Endothelial cell of umbilical vein (primary cell): ENCODE results near the gene TBC1D5. TPM values are rescaled to one million over a fixed set of nuclear protein-coding genes. Genes with fewer than 3 reads are reported as not detected.

Source experiments
- BruUV-seq: library from RNA; stranded (reverse); fragments of 400-500 nt; replicated peaks from 2 replicates; lab custom pipeline; 2021; lab: Mats Ljungman, UMichigan
- CTCF ChIA-PET: fragments of 300-600, 350-600 bp; sonication (Branson Sonifier 250); formaldehyde crosslinking; loops from one replicate; lab custom pipeline; 2021; ENCODE audit warnings: antibody characterized with exemption, inconsistent platforms; lab: Charles Lee
- POLR2A ChIA-PET: fragments of 300-600, 350-600 bp; sonication (Branson Sonifier 250); formaldehyde crosslinking; loops from one replicate; lab custom pipeline; 2021; ENCODE audit warnings: antibody characterized with exemption, inconsistent platforms; lab: Charles Lee
- DNase-seq: peaks from one replicate; pipeline ENCODE4 v3.0.0-alpha.2; 2011; ENCODE audit warnings: low read depth, low spot score
- FAIRE-seq: peaks from 2 replicates; lab custom pipeline; 2011; peaks lifted over from hg19 to GRCh38; lab: Jason Lieb, UNC
- H2AFZ ChIP-seq: 2 replicates; pipeline ENCODE4 v1.6.0; 2012; ENCODE audit warnings: low read depth, low read length, control low read depth, inconsistent platforms
- H3K27ac ChIP-seq: 2 replicates; pipeline ENCODE4 v1.5.1; 2011; ENCODE audit warnings: low read depth, mild to moderate bottlenecking, control low read depth, low read length, moderate library complexity; ENCODE audit not compliant: insufficient read depth
- H3K27me3 ChIP-seq, 2 experiments: 2 replicates each; pipeline versions ENCODE4 v1.6.0 to v1.6.1; 2011; ENCODE audit warnings: low read length in 2 of 2, mixed read lengths in 1 of 2; ENCODE audit not compliant: control insufficient read depth in 2 of 2, insufficient read depth in 2 of 2
- H3K36me3 ChIP-seq, 2 experiments: 2 replicates in 1 of 2; 3 replicates in 1 of 2; pipeline ENCODE4 v1.5.1; 2011; ENCODE audit warnings: low read length in 2 of 2, mild to moderate bottlenecking in 1 of 2, moderate library complexity in 1 of 2; ENCODE audit not compliant: control insufficient read depth in 2 of 2, insufficient read depth in 2 of 2; ENCODE audit errors: extremely low read depth in 1 of 2
- H3K4me1 ChIP-seq: 3 replicates; pipeline ENCODE4 v1.5.1; 2011; ENCODE audit warnings: mild to moderate bottlenecking, low read length; ENCODE audit not compliant: control insufficient read depth, insufficient read depth; ENCODE audit errors: extremely low read depth
- H3K4me2 ChIP-seq: 2 replicates; pipeline ENCODE4 v1.6.1; 2011; ENCODE audit warnings: low read length, control low read depth, mixed read lengths; ENCODE audit not compliant: insufficient read depth
- H3K4me3 ChIP-seq, 3 experiments: fragments of 200-600 bp in 1 of 3; sonication (generic), shearing (Covaris generic) in 1 of 3; replicated peaks in 1 of 3; 2 replicates each; pipeline ENCODE4 v1.5.1; 2011 to 2016; ENCODE audit warnings: control low read depth in 3 of 3, low read length in 3 of 3, mild to moderate bottlenecking in 2 of 3, inconsistent platforms in 1 of 3, low read depth in 1 of 3, moderate library complexity in 1 of 3; ENCODE audit not compliant: insufficient read depth in 1 of 3
- H3K79me2 ChIP-seq: 2 replicates; pipeline ENCODE4 v1.6.0; 2012; ENCODE audit warnings: low read length, inconsistent platforms; ENCODE audit not compliant: control insufficient read depth, insufficient read depth
- H3K9ac ChIP-seq: replicated peaks from 2 replicates; pipeline ENCODE3; 2011; ENCODE audit warnings: low read length, control low read depth; ENCODE audit not compliant: insufficient read depth; ENCODE audit errors: extremely low read depth
- H3K9me1 ChIP-seq: replicated peaks from 3 replicates; pipeline ENCODE4 v1.6.0; 2011; ENCODE audit warnings: mild to moderate bottlenecking, low read length; ENCODE audit not compliant: control insufficient read depth, insufficient read depth; ENCODE audit errors: extremely low read depth
- H3K9me3 ChIP-seq: replicated peaks from 2 replicates; pipeline ENCODE4 v1.5.1; 2012; ENCODE audit warnings: low read length, inconsistent platforms; ENCODE audit not compliant: control insufficient read depth, insufficient read depth
- H4K20me1 ChIP-seq: replicated peaks from 2 replicates; pipeline ENCODE3; 2011; ENCODE audit warnings: mild to moderate bottlenecking, low read length; ENCODE audit not compliant: control insufficient read depth, insufficient read depth; ENCODE audit errors: extremely low read depth
- EZH2 ChIP-seq: IDR thresholded peaks from 2 replicates; pipeline ENCODE4 v1.6.1; 2012; ENCODE audit warnings: borderline replicate concordance, low read depth, mild to moderate bottlenecking, moderate library complexity, low read length, inconsistent platforms; ENCODE audit not compliant: severe bottlenecking
- FOS ChIP-seq: IDR thresholded peaks from 2 replicates; pipeline ENCODE4 v1.6.1; 2011; ENCODE audit warnings: mild to moderate bottlenecking, low read length, moderate library complexity, borderline replicate concordance; ENCODE audit not compliant: insufficient read depth
- GATA2 ChIP-seq: IDR thresholded peaks from 2 replicates; pipeline ENCODE4 v1.7.0; 2011; ENCODE audit warnings: low read depth, mild to moderate bottlenecking, moderate library complexity, mixed read lengths, low read length; ENCODE audit not compliant: insufficient read length, insufficient read depth
- JUN ChIP-seq: IDR thresholded peaks from 2 replicates; pipeline ENCODE4 v1.6.1; 2011; ENCODE audit warnings: borderline replicate concordance, low read depth; ENCODE audit not compliant: insufficient read length, insufficient read depth
- MYC ChIP-seq: IDR thresholded peaks from one replicate; pipeline ENCODE4 v1.6.1; 2011; ENCODE audit warnings: mild to moderate bottlenecking, low read depth, low read length
- POLR2A ChIP-seq: IDR thresholded peaks from 2 replicates; pipeline ENCODE4 v1.6.1; 2012; ENCODE audit warnings: low read depth, mild to moderate bottlenecking, control low read depth, low read length
- POLR2AphosphoS5 ChIP-seq: IDR thresholded peaks from 2 replicates; pipeline ENCODE4 v1.6.1; 2012; ENCODE audit warnings: low read depth, mild to moderate bottlenecking, control low read depth, low read length, moderate library complexity; ENCODE audit not compliant: insufficient read depth
- dilution Hi-C: fragments of 300-500 bp; cut with MboI; formaldehyde crosslinking; loops from one replicate; pipeline ENCODE4 v1.15.0; 2019; ENCODE audit warnings: low sequenced_read_pairs; ENCODE audit not compliant: extremely low pct_ligation_motif_present
- intact Hi-C: fragments of 100-400 bp; cut with micrococcal nuclease; formaldehyde crosslinking; loops from one replicate; pipeline ENCODE4 v1.10.0; 2022
- polyA plus RNA-seq, 4 experiments: library from polyadenylated mRNA; depleted of rRNA in 3 of 4; stranded (reverse) in 3 of 4; unstranded in 1 of 4; fragments of >200 nt; gene quantifications; 2 replicates each; pipeline versions ENCODE4 v1.2.1 to v1.2.3, GENCODE V29; 2011 to 2012; ENCODE audit warnings: missing spikeins in 1 of 4
- total RNA-seq: library from RNA; stranded (reverse); gene quantifications from 2 replicates; pipeline ENCODE4 v1.2.3, GENCODE V29; 2021
- TF ChIP-seq, protein P1 (sequence below): IDR thresholded peaks from 2 replicates; pipeline ENCODE4 v1.6.1; 2011; ENCODE audit not compliant: insufficient read depth, insufficient read length
- TF ChIP-seq, protein P2 (sequence below), 2 donors: IDR thresholded peaks; 1 replicate in 1 of 2; 2 replicates in 1 of 2; pipeline ENCODE4 v1.5.1; 2011; ENCODE audit warnings: low read length in 2 of 2, mild to moderate bottlenecking in 2 of 2, moderate library complexity in 2 of 2, control low read depth in 1 of 2, inconsistent platforms in 1 of 2, low read depth in 1 of 2; ENCODE audit not compliant: insufficient read depth in 1 of 2; ENCODE audit errors: extremely low read depth in 1 of 2

The TBC1D5 gene
- total and polyA plus RNA-seq, 2 donors (not counting 3 experiments of a cell fraction or from before 2014, with no cell fraction given) = 17.5 to 44.7 TPM

DNA sequence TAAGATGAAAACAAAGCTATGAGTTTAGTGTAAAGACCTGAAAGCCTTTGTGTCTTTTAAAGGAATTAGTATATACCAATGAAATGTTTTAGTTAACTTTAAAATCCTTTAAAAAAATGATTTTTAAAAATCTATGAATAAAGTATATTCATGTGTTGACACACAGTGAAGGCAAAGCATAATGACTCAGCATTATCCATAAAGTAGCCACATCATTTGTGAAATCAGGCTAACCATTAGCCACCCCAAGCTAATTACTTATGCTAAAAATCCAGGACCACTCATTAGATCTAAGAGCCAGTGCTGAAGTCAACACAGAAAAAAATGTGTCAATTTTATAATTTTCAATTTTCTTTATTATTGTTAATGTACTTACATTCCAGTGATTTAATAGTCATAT, 310.2 kb downstream of the TBC1D5 start:
- POLR2A ChIA-PET = no interaction called here
- FAIRE-seq (no peak), DNase-seq (no peak)
- no peak for TF ChIP-seq POLR2AphosphoS5
- no peak for TF ChIP-seq JUN
- no peak for TF ChIP-seq MYC
- TF ChIP-seq, protein P1, sequence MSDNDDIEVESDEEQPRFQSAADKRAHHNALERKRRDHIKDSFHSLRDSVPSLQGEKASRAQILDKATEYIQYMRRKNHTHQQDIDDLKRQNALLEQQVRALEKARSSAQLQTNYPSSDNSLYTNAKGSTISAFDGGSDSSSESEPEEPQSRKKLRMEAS = no peak
- TF ChIP-seq GATA2 = no peak
- no peak for TF ChIP-seq EZH2
- intact Hi-C loops = loop anchor here (10.0 kb wide), 1 partner anchor 213 kb away; no protein-coding TSS in a partner anchor
- Histone ChIP-seq H3K4me1 (no peaks in the 10 kb centered on the region), H4K20me1 (no peaks in the 10 kb centered on the region), H3K36me3 (no peaks in the 10 kb centered on the region), H2AFZ (no peak overlapping the region), H3K4me3 (no peak overlapping the region), H3K27ac (no peak overlapping the region), H3K27me3 (no peaks in the 10 kb centered on the region), H3K4me2 (no peak overlapping the region), H3K9me3 (no peaks in the 10 kb centered on the region), H3K79me2 (no peaks in the 10 kb centered on the region), H3K9me1 (no peaks in the 10 kb centered on the region), H3K9ac (no peak overlapping the region)
- BruUV-seq = no TSS peak
- dilution Hi-C loops = loop anchor here (25.0 kb wide), 1 partner anchor 405 kb away; no protein-coding TSS in a partner anchor
- CTCF ChIA-PET = interaction anchor here (0.8 to 7.7 kb wide), 4 partner anchors 9 to 409 kb away, joined by 3 to 152 read pairs (median 4); no protein-coding TSS in a partner anchor

DNA sequence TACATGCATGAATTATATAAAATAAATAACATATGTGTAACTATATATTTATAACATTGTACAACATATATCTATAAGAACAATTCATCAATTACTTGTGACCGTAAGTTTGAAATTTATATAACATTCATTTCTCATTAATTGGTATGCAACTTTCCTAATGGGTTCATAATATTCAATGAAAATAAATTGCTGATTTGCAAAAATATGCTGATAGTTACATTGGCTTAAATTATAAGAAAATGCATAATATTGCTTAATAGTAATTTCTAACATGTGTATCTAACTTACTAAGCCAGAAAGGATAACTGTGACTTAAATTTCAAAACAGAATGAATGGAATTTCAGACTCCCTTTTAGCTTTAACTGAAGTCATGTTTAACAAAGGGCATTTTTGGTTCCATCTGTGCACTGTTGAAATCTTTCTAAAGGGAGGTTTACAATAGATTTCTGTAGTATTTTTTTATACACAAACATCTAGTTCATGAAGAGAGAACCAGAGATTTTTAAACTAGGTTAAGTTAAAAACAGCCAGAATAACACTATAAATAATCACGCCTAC, 310.9 kb downstream of the TBC1D5 start:
- Histone ChIP-seq H3K4me3 (no peak overlapping the region), H2AFZ (no peak overlapping the region), H3K4me2 (no peak overlapping the region), H3K9ac (no peak overlapping the region), H3K9me1 (no peaks in the 10 kb centered on the region), H3K27me3 (no peaks in the 10 kb centered on the region), H3K9me3 (no peaks in the 10 kb centered on the region), H3K27ac (no peak overlapping the region), H3K4me1 (no peaks in the 10 kb centered on the region), H3K79me2 (no peaks in the 10 kb centered on the region), H3K36me3 (no peaks in the 10 kb centered on the region), H4K20me1 (no peaks in the 10 kb centered on the region)
- dilution Hi-C loops = loop anchor here (25.0 kb wide), 1 partner anchor 406 kb away; no protein-coding TSS in a partner anchor
- ChIA-PET POLR2A (no interaction called here), CTCF (interaction anchor here (0.8 to 7.7 kb wide), 4 partner anchors 10 to 410 kb away, joined by 3 to 152 read pairs (median 4); no protein-coding TSS in a partner anchor)
- intact Hi-C loops = loop anchor here (1.0 to 10.0 kb wide), 2 partner anchors 213 to 410 kb away; no protein-coding TSS in a partner anchor
- no TSS peak for BruUV-seq
- TF ChIP-seq GATA2 = no peak
- TF ChIP-seq MYC = no peak
- TF ChIP-seq POLR2AphosphoS5 = no peak
- no peak for TF ChIP-seq JUN
- TF ChIP-seq, protein P2, sequence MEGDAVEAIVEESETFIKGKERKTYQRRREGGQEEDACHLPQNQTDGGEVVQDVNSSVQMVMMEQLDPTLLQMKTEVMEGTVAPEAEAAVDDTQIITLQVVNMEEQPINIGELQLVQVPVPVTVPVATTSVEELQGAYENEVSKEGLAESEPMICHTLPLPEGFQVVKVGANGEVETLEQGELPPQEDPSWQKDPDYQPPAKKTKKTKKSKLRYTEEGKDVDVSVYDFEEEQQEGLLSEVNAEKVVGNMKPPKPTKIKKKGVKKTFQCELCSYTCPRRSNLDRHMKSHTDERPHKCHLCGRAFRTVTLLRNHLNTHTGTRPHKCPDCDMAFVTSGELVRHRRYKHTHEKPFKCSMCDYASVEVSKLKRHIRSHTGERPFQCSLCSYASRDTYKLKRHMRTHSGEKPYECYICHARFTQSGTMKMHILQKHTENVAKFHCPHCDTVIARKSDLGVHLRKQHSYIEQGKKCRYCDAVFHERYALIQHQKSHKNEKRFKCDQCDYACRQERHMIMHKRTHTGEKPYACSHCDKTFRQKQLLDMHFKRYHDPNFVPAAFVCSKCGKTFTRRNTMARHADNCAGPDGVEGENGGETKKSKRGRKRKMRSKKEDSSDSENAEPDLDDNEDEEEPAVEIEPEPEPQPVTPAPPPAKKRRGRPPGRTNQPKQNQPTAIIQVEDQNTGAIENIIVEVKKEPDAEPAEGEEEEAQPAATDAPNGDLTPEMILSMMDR (IDR thresholded peaks at IDR 0.05; ENCODE audit: extremely low read depth in 1 of 2, insufficient read depth in 1 of 2, low read depth in 1 of 2, low read length in 2 of 2) = no peak
- TF ChIP-seq EZH2 = no peak
- no peak for TF ChIP-seq POLR2A
- TF ChIP-seq FOS = no peak
- TF ChIP-seq, protein P1 = no peak
- DNase-seq (no peak), FAIRE-seq (no peak)
